GM12872 (cell line): Measurements from ENCODE around the gene LTO1.

Experiments used
- TF ChIP-seq, protein P1 (sequence below): IDR thresholded peaks from 3 replicates; pipeline ENCODE4 v1.5.1; 2011; ENCODE audit warnings: low read depth, mild to moderate bottlenecking, low read length, moderate library complexity; ENCODE audit not compliant: insufficient read depth

Gene LTO1

DNA sequence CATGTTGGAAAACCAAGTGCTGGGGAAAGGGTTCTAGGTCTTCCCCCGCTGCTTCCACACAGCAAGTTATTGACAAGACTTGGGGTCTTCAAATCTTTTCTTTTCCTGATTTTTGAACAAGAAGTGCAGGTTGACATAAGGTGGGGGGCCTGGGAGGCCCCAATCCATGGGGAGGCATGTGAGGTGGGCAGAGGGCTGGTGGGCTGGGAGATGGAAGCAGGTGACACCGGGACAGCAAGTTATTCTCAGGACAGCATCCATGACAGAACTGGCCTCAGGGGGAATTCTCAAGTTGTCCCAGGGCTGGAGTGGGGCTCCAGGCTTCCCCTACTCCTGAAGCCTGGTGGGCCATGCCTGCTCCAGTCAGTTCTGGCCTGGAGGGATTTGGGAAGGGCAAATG is 23.2 kb upstream of the LTO1 start:
- TF ChIP-seq, protein P1, sequence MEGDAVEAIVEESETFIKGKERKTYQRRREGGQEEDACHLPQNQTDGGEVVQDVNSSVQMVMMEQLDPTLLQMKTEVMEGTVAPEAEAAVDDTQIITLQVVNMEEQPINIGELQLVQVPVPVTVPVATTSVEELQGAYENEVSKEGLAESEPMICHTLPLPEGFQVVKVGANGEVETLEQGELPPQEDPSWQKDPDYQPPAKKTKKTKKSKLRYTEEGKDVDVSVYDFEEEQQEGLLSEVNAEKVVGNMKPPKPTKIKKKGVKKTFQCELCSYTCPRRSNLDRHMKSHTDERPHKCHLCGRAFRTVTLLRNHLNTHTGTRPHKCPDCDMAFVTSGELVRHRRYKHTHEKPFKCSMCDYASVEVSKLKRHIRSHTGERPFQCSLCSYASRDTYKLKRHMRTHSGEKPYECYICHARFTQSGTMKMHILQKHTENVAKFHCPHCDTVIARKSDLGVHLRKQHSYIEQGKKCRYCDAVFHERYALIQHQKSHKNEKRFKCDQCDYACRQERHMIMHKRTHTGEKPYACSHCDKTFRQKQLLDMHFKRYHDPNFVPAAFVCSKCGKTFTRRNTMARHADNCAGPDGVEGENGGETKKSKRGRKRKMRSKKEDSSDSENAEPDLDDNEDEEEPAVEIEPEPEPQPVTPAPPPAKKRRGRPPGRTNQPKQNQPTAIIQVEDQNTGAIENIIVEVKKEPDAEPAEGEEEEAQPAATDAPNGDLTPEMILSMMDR, result no peak

DNA sequence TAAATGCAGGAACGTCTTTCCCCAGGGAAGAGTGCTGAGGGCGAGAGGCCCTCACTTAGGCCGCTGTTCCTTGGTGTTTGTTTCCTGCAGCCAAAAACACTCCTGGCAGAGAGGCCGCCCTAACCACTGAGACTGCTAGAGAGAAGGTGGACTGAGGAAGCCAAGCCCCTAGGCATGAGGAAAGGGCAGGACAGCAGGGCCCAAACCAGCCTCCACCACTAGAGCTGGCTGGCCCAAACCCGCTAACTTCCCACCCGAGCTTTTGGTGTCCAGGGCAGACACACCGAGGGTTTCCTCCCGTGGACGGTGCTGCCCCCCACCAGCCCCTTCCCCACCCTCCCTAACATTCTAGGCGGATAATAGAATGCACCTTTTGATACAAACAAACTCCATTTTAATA is 22.7 kb upstream of the LTO1 start:
- TF ChIP-seq, protein P1, result no peak

DNA sequence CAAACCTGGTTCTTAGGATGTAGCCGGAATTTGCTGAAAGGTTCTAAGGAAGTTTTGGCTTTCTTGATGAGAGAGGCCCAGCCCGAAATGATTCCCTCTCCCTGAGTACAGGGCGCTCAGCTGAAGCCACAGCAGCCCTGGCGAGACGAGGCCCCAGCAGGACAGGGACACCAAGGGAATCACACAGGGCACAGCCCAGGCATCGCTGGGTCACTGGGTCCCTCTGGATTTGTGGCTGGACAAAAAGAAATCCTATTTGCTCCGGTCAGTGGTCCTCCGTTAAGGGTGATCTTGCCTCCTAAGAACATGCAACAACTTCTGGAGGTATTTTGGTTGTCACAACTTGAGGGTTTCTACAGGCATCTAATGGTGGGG is 22.3 kb upstream of the LTO1 start:
- TF ChIP-seq, protein P1, result no peak

DNA sequence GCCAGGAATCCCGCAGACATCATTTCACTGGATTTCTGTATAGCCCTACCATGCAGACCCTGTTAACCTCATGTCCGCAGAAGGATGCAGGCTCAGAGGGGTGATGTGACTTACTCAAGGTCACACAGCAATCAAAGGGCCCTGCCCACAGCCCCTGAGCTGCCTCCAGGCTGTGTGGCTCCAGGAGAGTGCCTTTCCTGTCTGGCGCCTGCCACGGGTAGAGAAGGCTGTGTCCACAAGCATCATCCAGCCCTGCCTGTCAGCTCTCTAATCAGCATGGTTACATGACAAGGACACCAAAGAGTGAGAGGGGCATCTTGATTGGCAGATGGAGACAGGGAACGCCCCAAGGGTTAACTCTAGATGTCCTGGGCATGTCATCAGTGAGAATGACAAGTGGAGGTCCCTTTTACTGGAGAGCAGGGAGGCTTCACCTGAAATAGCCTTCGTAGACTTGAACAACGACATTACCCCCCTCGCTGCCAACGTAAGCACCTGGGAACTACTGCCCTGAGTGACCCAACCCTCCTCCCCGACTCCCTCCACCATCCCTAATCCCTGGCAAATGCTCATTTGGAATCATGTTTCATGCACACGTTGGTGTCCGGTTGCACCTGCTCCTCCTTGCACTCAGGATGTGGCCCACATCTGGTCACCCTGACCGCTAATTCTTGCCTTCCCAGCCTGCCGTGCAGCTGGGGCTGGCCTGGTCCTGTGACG is 21.8 kb upstream of the LTO1 start:
- TF ChIP-seq, protein P1, result no peak

DNA sequence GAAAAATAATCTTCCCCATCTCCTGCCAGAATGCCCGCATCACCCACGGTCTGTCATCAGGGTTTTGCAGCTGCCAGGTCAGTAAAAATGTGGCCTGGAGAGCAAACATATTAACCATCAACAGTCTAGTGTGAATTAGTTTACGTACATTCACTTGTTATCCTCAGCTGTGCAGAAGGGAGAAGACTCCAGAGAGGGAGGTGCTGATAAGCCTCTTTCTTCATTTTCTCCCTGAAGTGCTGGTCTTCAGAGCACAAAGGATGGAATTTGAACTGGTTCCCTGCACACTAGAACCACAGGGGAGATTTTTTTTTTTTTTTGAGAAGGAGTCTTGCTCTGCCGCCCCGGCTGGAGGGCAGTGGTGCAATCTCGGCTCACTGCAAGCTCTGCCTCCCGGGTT is 20.4 kb upstream of the LTO1 start:
- TF ChIP-seq, protein P1, result no peak

DNA sequence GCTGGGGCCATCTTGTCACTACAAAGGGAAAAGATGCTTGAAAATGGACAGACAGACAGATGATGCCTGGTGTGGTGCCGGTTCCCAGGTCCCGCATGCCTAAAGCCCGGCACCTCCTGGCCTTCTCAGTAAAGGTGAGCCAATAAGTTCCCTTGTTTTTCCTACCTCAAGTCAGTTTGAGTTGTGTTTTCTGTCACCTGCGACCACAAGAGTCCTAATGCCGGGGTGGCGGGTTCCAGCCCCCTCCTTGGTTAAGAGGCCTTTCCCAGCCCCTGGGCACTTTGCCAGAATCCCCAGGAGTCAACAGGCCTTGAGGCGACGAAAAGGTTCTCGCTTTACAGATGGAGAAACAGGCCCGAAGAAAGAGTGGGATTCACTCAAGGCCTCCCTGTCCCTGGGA is 19.6 kb upstream of the LTO1 start:
- TF ChIP-seq, protein P1, result no peak

DNA sequence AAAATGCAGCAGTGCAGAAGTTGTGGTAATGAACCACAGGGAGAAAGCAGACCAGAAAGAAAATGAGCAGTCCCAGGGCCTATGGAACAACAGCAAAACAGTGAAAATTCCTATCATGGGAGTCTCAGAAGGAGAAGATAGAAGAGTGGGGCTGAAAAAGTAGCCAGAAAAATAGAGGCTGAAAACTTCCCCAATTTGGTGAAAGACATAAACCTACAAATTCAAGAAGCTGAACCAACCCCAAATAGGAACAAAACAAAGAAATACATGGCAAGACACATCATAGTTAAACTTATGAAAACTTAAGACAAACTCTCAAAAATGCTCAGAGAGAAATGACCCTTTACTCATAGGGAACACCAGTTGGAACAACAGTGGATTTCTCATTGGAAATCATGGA is 17.3 kb upstream of the LTO1 start:
- TF ChIP-seq, protein P1, result no peak
